ENCODE measurements around the gene SYK.

The SYK gene

GRCh38 chr9:90826326-90827020 lies 24.9 kb downstream of the SYK start:
- DNase-seq: no peak

GRCh38 chr9:90827181-90827871 lies 25.7 kb downstream of the SYK start:
- no peak for DNase-seq

GRCh38 chr9:90830051-90830450 lies 28.4 kb downstream of the SYK start:
- no peak for DNase-seq

GRCh38 chr9:90830977-90831376 lies 29.4 kb downstream of the SYK start:
- DNase-seq: peak; percentile 86

GRCh38 chr9:90832261-90832660 lies 30.6 kb downstream of the SYK start:
- no peak for DNase-seq

GRCh38 chr9:90834828-90835595 lies 33.4 kb downstream of the SYK start:
- DNase-seq: peak; percentile 74

- DNase-seq: no peak
Measured at GRCh38 chr9:90836411-90837080, 34.9 kb downstream of the SYK start.

GRCh38 chr9:90838098-90838497 lies 36.5 kb downstream of the SYK start:
- DNase-seq: no peak

- DNase-seq: no peak
Measured at GRCh38 chr9:90838581-90839154, 37.0 kb downstream of the SYK start.

GRCh38 chr9:90839183-90839728 lies 37.6 kb downstream of the SYK start:
- no peak for DNase-seq

- DNase-seq: no peak
Measured at GRCh38 chr9:90840696-90841095, 39.1 kb downstream of the SYK start.

- DNase-seq: no peak
Measured at GRCh38 chr9:90841213-90841612, 39.6 kb downstream of the SYK start.

- DNase-seq: no peak
Measured at GRCh38 chr9:90841615-90842014, 40.0 kb downstream of the SYK start.

GRCh38 chr9:90842176-90842777 lies 40.7 kb downstream of the SYK start:
- DNase-seq: no peak

GRCh38 chr9:90842996-90843395 lies 41.4 kb downstream of the SYK start:
- no peak for DNase-seq

- no peak for DNase-seq
Measured at GRCh38 chr9:90843525-90843924, 41.9 kb downstream of the SYK start.

GRCh38 chr9:90844326-90844725 lies 42.7 kb downstream of the SYK start:
- no peak for DNase-seq

- DNase-seq: no peak
Measured at GRCh38 chr9:90846770-90847419, 45.3 kb downstream of the SYK start.

- peak; percentile 77 for DNase-seq
Measured at GRCh38 chr9:90847971-90848370, 46.4 kb downstream of the SYK start.

- no peak for DNase-seq
Measured at GRCh38 chr9:90848866-90849265, 47.2 kb downstream of the SYK start.

- no peak for DNase-seq
Measured at GRCh38 chr9:90851444-90851843, 49.8 kb downstream of the SYK start.

GRCh38 chr9:90853945-90854344 lies 52.3 kb downstream of the SYK start:
- DNase-seq: no peak
